ENCODE results near the gene OLFM1. TPM values are rescaled to one million over a fixed set of nuclear protein-coding genes. Genes with fewer than 3 reads are reported as not detected.

OLFM1 gene
- total RNA-seq, 1 donor from 2014 or later, result not detected

- no peak for DNase-seq (ENCODE audit: low read depth)
- H3K4me3 ChIP-seq (ENCODE audit: low read depth, low read length), result no peak overlapping the region
- no peak for TF ChIP-seq CTCF (conservative IDR thresholded peaks at IDR 0.05; ENCODE audit: low read depth, low read length)
Observed at GRCh38 chr9:135126451-135127187, 39.2 kb downstream of the OLFM1 start.

GRCh38 chr9:135127718-135128670 lies 40.5 kb downstream of the OLFM1 start:
- DNase-seq (ENCODE audit: low read depth), result no peak
- no peak overlapping the region for H3K4me3 ChIP-seq (ENCODE audit: low read depth, low read length)
- no peak for TF ChIP-seq CTCF (conservative IDR thresholded peaks at IDR 0.05; ENCODE audit: low read depth, low read length)

- DNase-seq (ENCODE audit: low read depth), result no peak
- no peak for TF ChIP-seq CTCF (conservative IDR thresholded peaks at IDR 0.05; ENCODE audit: low read depth, low read length)
- H3K4me3 ChIP-seq (ENCODE audit: low read depth, low read length), result no peak overlapping the region
Observed at GRCh38 chr9:135129137-135129695, 41.7 kb downstream of the OLFM1 start.

- no peak for TF ChIP-seq CTCF (conservative IDR thresholded peaks at IDR 0.05; ENCODE audit: low read depth, low read length)
- no peak for DNase-seq (ENCODE audit: low read depth)
- no peak overlapping the region for H3K4me3 ChIP-seq (ENCODE audit: low read depth, low read length)
Observed at GRCh38 chr9:135130207-135130976, 42.9 kb downstream of the OLFM1 start.

GRCh38 chr9:135131488-135131887 lies 44.0 kb downstream of the OLFM1 start:
- TF ChIP-seq CTCF (conservative IDR thresholded peaks at IDR 0.05; ENCODE audit: low read depth, low read length), result no peak
- H3K4me3 ChIP-seq (ENCODE audit: low read depth, low read length), result no peak overlapping the region
- no peak for DNase-seq (ENCODE audit: low read depth)

GRCh38 chr9:135132008-135132407 lies 44.5 kb downstream of the OLFM1 start:
- TF ChIP-seq CTCF (conservative IDR thresholded peaks at IDR 0.05; ENCODE audit: low read depth, low read length), result no peak
- H3K4me3 ChIP-seq (ENCODE audit: low read depth, low read length), result no peak overlapping the region
- DNase-seq (ENCODE audit: low read depth), result no peak

Data from epithelial cell of proximal tubule (primary cell).